ENCODE results near the gene PCBP3. TPM values are rescaled to one million over a fixed set of nuclear protein-coding genes. Genes with fewer than 3 reads are reported as not detected.

PCBP3 gene
- total and polyA plus RNA-seq, 5 experiments from 2014 or later: 0.47 to 2.3 (median 0.95) TPM; not detected in 1

GRCh38 chr21:45838634-45839033 lies 195.1 kb downstream of the PCBP3 start:
- no peak for ATAC-seq
- Mint-ChIP-seq H3K4me1 (peaks cover 0 to 2% (median 0%) of the 10 kb centered on the region in 4 donors), H3K27me3 (peaks cover 0 to 4% (median 0%) of the 10 kb centered on the region in 5 donors), H3K36me3 (peaks cover 0 to 10% (median 6%) of the 10 kb centered on the region in 3 donors), H3K9me3 (peaks cover 0 to 17% (median 12%) of the 10 kb centered on the region in 9 donors), H3K27ac (no peak overlapping the region), H3K4me3 (no peak overlapping the region)
- POLR2A ChIA-PET: no interaction called here
- no peak for DNase-seq

- H3K4me1 Mint-ChIP-seq: peaks cover 0 to 2% (median 0%) of the 10 kb centered on the region in 4 donors
- peaks cover 0 to 10% (median 6%) of the 10 kb centered on the region in 3 donors for H3K36me3 Mint-ChIP-seq
- POLR2A ChIA-PET: no interaction called here
- ATAC-seq (no peak), DNase-seq (no peak)
- no peak overlapping the region for H3K4me3 Mint-ChIP-seq
- H3K27me3 Mint-ChIP-seq: peaks cover 0 to 4% (median 0%) of the 10 kb centered on the region in 5 donors
- H3K9me3 Mint-ChIP-seq: peaks cover 0 to 17% (median 12%) of the 10 kb centered on the region in 9 donors
- peak overlapping the region in 1 of 10 donors; percentile 5 for H3K27ac Mint-ChIP-seq
Observed at GRCh38 chr21:45839274-45839673, 195.7 kb downstream of the PCBP3 start.

GRCh38 chr21:45841033-45841432 lies 197.5 kb downstream of the PCBP3 start:
- no peak for DNase-seq
- Mint-ChIP-seq H3K27me3 (peaks cover 0 to 4% (median 0%) of the 10 kb centered on the region in 5 donors), H3K9me3 (peaks cover 0 to 17% (median 12%) of the 10 kb centered on the region in 9 donors), H3K36me3 (peaks cover 0 to 10% (median 6%) of the 10 kb centered on the region in 3 donors), H3K27ac (peak overlapping the region in 2 of 10 donors; percentile 73 to 88), H3K4me3 (no peak overlapping the region), H3K4me1 (peaks cover 8 to 15% (median 12%) of the 10 kb centered on the region in 4 donors)
- no peak for ATAC-seq
- POLR2A ChIA-PET: interaction anchor here (0.7 kb wide), 1 partner anchor 248 kb away, joined by 6 read pairs; no protein-coding TSS in a partner anchor

GRCh38 chr21:45843426-45843825 lies 199.9 kb downstream of the PCBP3 start:
- no peak for DNase-seq
- Mint-ChIP-seq H3K27ac (no peak overlapping the region), H3K9me3 (peaks cover 0 to 17% (median 12%) of the 10 kb centered on the region in 9 donors), H3K27me3 (peaks cover 0 to 4% (median 0%) of the 10 kb centered on the region in 5 donors), H3K4me1 (peaks cover 8 to 16% (median 14%) of the 10 kb centered on the region in 4 donors), H3K4me3 (no peak overlapping the region), H3K36me3 (peaks cover 0 to 10% (median 6%) of the 10 kb centered on the region in 3 donors)
- POLR2A ChIA-PET: no interaction called here
- no peak for ATAC-seq

- POLR2A ChIA-PET: no interaction called here
- H3K36me3 Mint-ChIP-seq: peaks cover 0 to 10% (median 6%) of the 10 kb centered on the region in 3 donors
- no peak overlapping the region for H3K27ac Mint-ChIP-seq
- H3K9me3 Mint-ChIP-seq: peaks cover 0 to 17% (median 12%) of the 10 kb centered on the region in 9 donors
- DNase-seq: peak in 1 of 10 donors; percentile 40
- H3K4me3 Mint-ChIP-seq: no peak overlapping the region
- peaks cover 8 to 16% (median 14%) of the 10 kb centered on the region in 4 donors for H3K4me1 Mint-ChIP-seq
- H3K27me3 Mint-ChIP-seq: peaks cover 0 to 4% (median 0%) of the 10 kb centered on the region in 5 donors
- ATAC-seq: no peak
Observed at GRCh38 chr21:45844181-45844580, 200.7 kb downstream of the PCBP3 start.

GRCh38 chr21:45845063-45845769 lies 201.7 kb downstream of the PCBP3 start:
- Mint-ChIP-seq H3K36me3 (peaks cover 0 to 10% (median 6%) of the 10 kb centered on the region in 3 donors), H3K27ac (peak overlapping the region in 2 of 10 donors; percentile 51 to 62), H3K9me3 (peaks cover 0 to 17% (median 12%) of the 10 kb centered on the region in 9 donors), H3K27me3 (peaks cover 0 to 10% (median 4%) of the 10 kb centered on the region in 5 donors), H3K4me1 (peaks cover 8 to 16% (median 14%) of the 10 kb centered on the region in 4 donors), H3K4me3 (no peak overlapping the region)
- peak in 2 of 10 donors; percentile 16 to 30 for DNase-seq
- POLR2A ChIA-PET: no interaction called here
- ATAC-seq: peak in 1 of 2 donors; percentile 58

- DNase-seq (peak in 1 of 10 donors; percentile 30), ATAC-seq (no peak)
- Mint-ChIP-seq H3K27ac (no peak overlapping the region), H3K27me3 (peaks cover 2 to 14% (median 4%) of the 10 kb centered on the region in 5 donors), H3K4me1 (peaks cover 8 to 16% (median 14%) of the 10 kb centered on the region in 4 donors), H3K9me3 (peaks cover 0 to 17% (median 12%) of the 10 kb centered on the region in 9 donors), H3K4me3 (no peak overlapping the region), H3K36me3 (peaks cover 0 to 10% (median 6%) of the 10 kb centered on the region in 3 donors)
- POLR2A ChIA-PET: no interaction called here
Observed at GRCh38 chr21:45845770-45846090, 202.2 kb downstream of the PCBP3 start.

GRCh38 chr21:45846373-45847160 lies 203.0 kb downstream of the PCBP3 start:
- Mint-ChIP-seq H3K36me3 (peaks cover 0 to 4% (median 0%) of the 10 kb centered on the region in 3 donors), H3K9me3 (peaks cover 0 to 10% (median 4%) of the 10 kb centered on the region in 9 donors), H3K27ac (peak overlapping the region in 1 of 10 donors; percentile 43), H3K27me3 (peaks cover 3 to 17% (median 6%) of the 10 kb centered on the region in 5 donors), H3K4me3 (no peak overlapping the region), H3K4me1 (peaks cover 8 to 16% (median 14%) of the 10 kb centered on the region in 4 donors)
- peak in 1 of 10 donors; percentile 3 for DNase-seq
- no peak for ATAC-seq
- POLR2A ChIA-PET: no interaction called here

- peaks cover 6 to 16% (median 14%) of the 10 kb centered on the region in 4 donors for H3K4me1 Mint-ChIP-seq
- POLR2A ChIA-PET: no interaction called here
- no peak overlapping the region for H3K4me3 Mint-ChIP-seq
- no peaks in the 10 kb centered on the region for H3K36me3 Mint-ChIP-seq
- H3K9me3 Mint-ChIP-seq: no peaks in the 10 kb centered on the region
- ATAC-seq: no peak
- H3K27ac Mint-ChIP-seq: no peak overlapping the region
- no peak for DNase-seq
- H3K27me3 Mint-ChIP-seq: peaks cover 3 to 21% (median 6%) of the 10 kb centered on the region in 5 donors
Observed at GRCh38 chr21:45847870-45848269, 204.3 kb downstream of the PCBP3 start.

GRCh38 chr21:45848331-45848730 lies 204.8 kb downstream of the PCBP3 start:
- POLR2A ChIA-PET: no interaction called here
- H3K4me1 Mint-ChIP-seq: peaks cover 6 to 16% (median 14%) of the 10 kb centered on the region in 4 donors
- no peak for ATAC-seq
- H3K27ac Mint-ChIP-seq: peak overlapping the region in 1 of 10 donors; percentile 21
- H3K9me3 Mint-ChIP-seq: no peaks in the 10 kb centered on the region
- no peak overlapping the region for H3K4me3 Mint-ChIP-seq
- no peaks in the 10 kb centered on the region for H3K36me3 Mint-ChIP-seq
- no peak for DNase-seq
- H3K27me3 Mint-ChIP-seq: peaks cover 3 to 25% (median 10%) of the 10 kb centered on the region in 5 donors

GRCh38 chr21:45848805-45849204 lies 205.3 kb downstream of the PCBP3 start:
- H3K27me3 Mint-ChIP-seq: peaks cover 3 to 30% (median 10%) of the 10 kb centered on the region in 5 donors
- H3K27ac Mint-ChIP-seq: peak overlapping the region in 1 of 10 donors; percentile 21
- no peaks in the 10 kb centered on the region for H3K36me3 Mint-ChIP-seq
- no peak for ATAC-seq
- no peaks in the 10 kb centered on the region for H3K9me3 Mint-ChIP-seq
- peaks cover 6 to 19% (median 14%) of the 10 kb centered on the region in 4 donors for H3K4me1 Mint-ChIP-seq
- no peak overlapping the region for H3K4me3 Mint-ChIP-seq
- POLR2A ChIA-PET: no interaction called here
- no peak for DNase-seq

- POLR2A ChIA-PET: no interaction called here
- H3K27me3 Mint-ChIP-seq: peaks cover 3 to 33% (median 10%) of the 10 kb centered on the region in 5 donors
- no peak for ATAC-seq
- no peak for DNase-seq
- H3K4me3 Mint-ChIP-seq: no peak overlapping the region
- peaks cover 7 to 19% (median 14%) of the 10 kb centered on the region in 4 donors for H3K4me1 Mint-ChIP-seq
- H3K9me3 Mint-ChIP-seq: no peaks in the 10 kb centered on the region
- peak overlapping the region in 1 of 10 donors; percentile 8 for H3K27ac Mint-ChIP-seq
- H3K36me3 Mint-ChIP-seq: no peaks in the 10 kb centered on the region
Observed at GRCh38 chr21:45849651-45850050, 206.1 kb downstream of the PCBP3 start.

Measured in naive thymus-derived CD8-positive, alpha-beta T cell (primary cell).